ENCODE data around the gene JAML.

DNA sequence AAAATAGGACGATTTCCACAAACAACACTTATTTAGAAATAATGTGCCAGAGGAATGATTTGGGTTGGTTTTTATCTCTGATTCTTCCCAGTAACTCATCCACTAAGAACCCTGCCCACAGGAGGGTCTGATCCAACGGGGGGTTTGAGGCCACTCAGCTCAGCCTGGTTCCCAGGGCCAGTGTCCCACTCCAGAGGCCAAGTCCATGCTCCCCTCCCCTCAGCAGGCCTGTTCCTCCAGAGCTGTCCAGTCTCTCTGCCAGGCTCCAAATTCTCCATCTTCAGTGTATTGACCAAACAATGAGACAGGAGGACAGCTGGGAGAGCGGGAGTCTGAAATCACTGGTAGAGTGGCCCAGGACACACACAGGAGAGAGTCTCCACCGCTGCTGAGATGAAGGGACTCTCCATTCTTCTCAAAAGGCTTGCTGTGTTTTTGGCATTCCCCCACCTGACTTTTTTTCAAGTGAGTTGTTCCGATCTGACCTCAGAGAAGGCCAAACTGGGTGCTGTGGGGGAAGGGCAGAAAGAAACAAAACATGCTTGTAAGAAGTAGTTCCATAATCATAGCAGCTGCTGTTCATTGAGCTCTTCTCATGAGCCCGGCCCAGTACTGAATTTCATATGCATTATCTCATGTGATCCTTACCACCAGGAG, 30.8 kb downstream of the JAML start:
- TF ChIP-seq CTCF (IDR thresholded peaks at IDR 0.05) (no peak), EZH2phosphoT487 (IDR thresholded peaks at IDR 0.05) (no peak), EZH2 (IDR thresholded peaks at IDR 0.05) (no peak)
